ENCODE measurements around the gene DCC.

DCC gene

DNA sequence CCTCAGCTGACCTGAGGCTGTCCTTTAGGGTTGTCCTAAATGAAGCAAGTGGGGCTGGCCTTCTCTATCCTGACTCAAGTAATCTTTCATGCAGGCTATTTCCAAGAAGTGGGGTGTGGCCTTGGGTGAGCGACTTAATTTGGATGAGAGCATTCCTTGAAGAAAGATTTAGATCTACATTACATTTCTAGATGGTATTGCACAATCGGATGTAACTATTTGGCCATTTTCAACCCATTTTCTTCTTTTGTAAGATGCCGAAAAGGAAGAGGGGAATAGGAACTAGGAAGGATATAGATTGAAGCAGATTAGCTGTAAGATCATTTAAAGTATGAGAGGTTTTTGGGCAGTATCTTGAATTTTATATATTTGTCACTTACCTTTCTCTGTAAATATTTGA is 1138.2 kb downstream of the DCC start:
- no peaks in the 10 kb centered on the region for H3K27me3 ChIP-seq (ENCODE audit: control insufficient read depth in 1 of 2, insufficient read depth in 1 of 2, low read length in 2 of 2)
- H3K4me1 ChIP-seq (ENCODE audit: control insufficient read depth, insufficient read depth, low read depth, low read length), result no peaks in the 10 kb centered on the region
- no peaks in the 10 kb centered on the region for H3K9me3 ChIP-seq (ENCODE audit: control insufficient read depth, low read length)
- H2BK12ac ChIP-seq (ENCODE audit: low read length in 2 of 2), result no peak overlapping the region
- DNase-seq, result no peak
- no peak overlapping the region for H2AK5ac ChIP-seq (ENCODE audit: low read length, severe bottlenecking)
- no peak overlapping the region for H3K27ac ChIP-seq (ENCODE audit: low read length, poor library complexity, severe bottlenecking)
- H3K4ac ChIP-seq (ENCODE audit: low read depth in 1 of 2, low read length in 2 of 2), result no peak overlapping the region
- H3K23ac ChIP-seq (ENCODE audit: low read length in 2 of 2), result no peak overlapping the region
- H3K18ac ChIP-seq (ENCODE audit: low read depth in 1 of 2, low read length in 2 of 2), result no peak overlapping the region
- no peak overlapping the region for H4K91ac ChIP-seq (ENCODE audit: low read length)
- H3K9ac ChIP-seq (ENCODE audit: low read length), result no peak overlapping the region
- no peaks in the 10 kb centered on the region for H3K36me3 ChIP-seq (ENCODE audit: control insufficient read depth in 1 of 2, insufficient read depth in 2 of 2, low read depth in 1 of 2, low read length in 2 of 2)
- H3K4me2 ChIP-seq (ENCODE audit: low read length, poor library complexity, severe bottlenecking), result no peak overlapping the region
- no peak overlapping the region for H3K4me3 ChIP-seq (ENCODE audit: insufficient read depth in 1 of 2, low read depth in 1 of 2, low read length in 2 of 2)
- no peak overlapping the region for H2BK120ac ChIP-seq (ENCODE audit: low read depth, low read length)
- no peak overlapping the region for H2BK15ac ChIP-seq (ENCODE audit: low read depth, poor library complexity, severe bottlenecking)
- no peaks in the 10 kb centered on the region for H3K79me1 ChIP-seq (replicated peaks; ENCODE audit: low read length, poor library complexity, severe bottlenecking)
- H2BK5ac ChIP-seq (ENCODE audit: low read depth, low read length, poor library complexity, severe bottlenecking), result no peak overlapping the region
- no peak overlapping the region for H4K8ac ChIP-seq (ENCODE audit: low read length)
- H3K14ac ChIP-seq (ENCODE audit: low read length in 2 of 2), result no peak overlapping the region
- WGBS, result 77% methylated on average over 3 of the region's 3 CpGs
- no peak overlapping the region for H2AFZ ChIP-seq (ENCODE audit: low read depth, low read length)

GRCh38 chr18:53486296-53486695 is 1146.3 kb downstream of the DCC start:
- H2BK15ac ChIP-seq (ENCODE audit: low read depth, poor library complexity, severe bottlenecking), result no peak overlapping the region
- no peaks in the 10 kb centered on the region for H3K9me3 ChIP-seq (ENCODE audit: control insufficient read depth, low read length)
- no peak overlapping the region for H3K23ac ChIP-seq (ENCODE audit: low read length in 2 of 2)
- no peak overlapping the region for H3K4me3 ChIP-seq (ENCODE audit: insufficient read depth in 1 of 2, low read depth in 1 of 2, low read length in 2 of 2)
- H2BK5ac ChIP-seq (ENCODE audit: low read depth, low read length, poor library complexity, severe bottlenecking), result no peak overlapping the region
- no peak overlapping the region for H2AFZ ChIP-seq (ENCODE audit: low read depth, low read length)
- no peak overlapping the region for H4K8ac ChIP-seq (ENCODE audit: low read length)
- no peaks in the 10 kb centered on the region for H3K27me3 ChIP-seq (ENCODE audit: control insufficient read depth in 1 of 2, insufficient read depth in 1 of 2, low read length in 2 of 2)
- no peaks in the 10 kb centered on the region for H3K79me1 ChIP-seq (replicated peaks; ENCODE audit: low read length, poor library complexity, severe bottlenecking)
- 24% methylated on average over 3 of the region's 3 CpGs for WGBS
- H4K91ac ChIP-seq (ENCODE audit: low read length), result no peak overlapping the region
- H2BK12ac ChIP-seq (ENCODE audit: low read length in 2 of 2), result no peak overlapping the region
- no peak overlapping the region for H3K9ac ChIP-seq (ENCODE audit: low read length)
- no peak overlapping the region for H2BK120ac ChIP-seq (ENCODE audit: low read depth, low read length)
- no peaks in the 10 kb centered on the region for H3K36me3 ChIP-seq (ENCODE audit: control insufficient read depth in 1 of 2, insufficient read depth in 2 of 2, low read depth in 1 of 2, low read length in 2 of 2)
- H3K14ac ChIP-seq (ENCODE audit: low read length in 2 of 2), result no peak overlapping the region
- no peak overlapping the region for H2AK5ac ChIP-seq (ENCODE audit: low read length, severe bottlenecking)
- no peak for DNase-seq
- H3K4ac ChIP-seq (ENCODE audit: low read depth in 1 of 2, low read length in 2 of 2), result no peak overlapping the region
- no peak overlapping the region for H3K18ac ChIP-seq (ENCODE audit: low read depth in 1 of 2, low read length in 2 of 2)
- no peak overlapping the region for H3K4me2 ChIP-seq (ENCODE audit: low read length, poor library complexity, severe bottlenecking)
- H3K27ac ChIP-seq (ENCODE audit: low read length, poor library complexity, severe bottlenecking), result no peak overlapping the region
- H3K4me1 ChIP-seq (ENCODE audit: control insufficient read depth, insufficient read depth, low read depth, low read length), result no peaks in the 10 kb centered on the region

DNA sequence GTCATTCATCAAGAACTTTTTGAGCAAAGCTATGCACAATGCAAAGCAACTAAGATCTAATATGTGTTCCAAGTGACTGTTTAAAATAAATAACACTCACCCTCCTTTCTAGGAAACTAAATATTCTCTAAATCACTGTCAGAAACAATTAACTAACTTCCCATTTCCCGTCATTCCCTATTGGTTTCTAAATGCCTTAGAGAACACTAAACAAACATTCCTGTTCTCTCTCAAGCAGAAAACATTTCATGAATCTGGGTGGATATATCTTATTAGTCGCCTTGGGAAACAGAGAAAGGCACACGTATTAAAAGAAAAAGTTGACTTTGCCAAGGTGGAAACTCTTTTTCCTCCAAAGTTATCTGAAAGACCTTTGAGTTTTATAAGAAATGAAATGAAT is 1149.3 kb downstream of the DCC start:
- no peak overlapping the region for H3K14ac ChIP-seq (ENCODE audit: low read length in 2 of 2)
- H3K27ac ChIP-seq (ENCODE audit: low read length, poor library complexity, severe bottlenecking), result no peak overlapping the region
- no peak for DNase-seq
- no peaks in the 10 kb centered on the region for H3K27me3 ChIP-seq (ENCODE audit: control insufficient read depth in 1 of 2, insufficient read depth in 1 of 2, low read length in 2 of 2)
- H3K9ac ChIP-seq (ENCODE audit: low read length), result no peak overlapping the region
- no peaks in the 10 kb centered on the region for H3K4me1 ChIP-seq (ENCODE audit: control insufficient read depth, insufficient read depth, low read depth, low read length)
- H3K79me1 ChIP-seq (replicated peaks; ENCODE audit: low read length, poor library complexity, severe bottlenecking), result no peaks in the 10 kb centered on the region
- H2BK15ac ChIP-seq (ENCODE audit: low read depth, poor library complexity, severe bottlenecking), result no peak overlapping the region
- H4K8ac ChIP-seq (ENCODE audit: low read length), result no peak overlapping the region
- H2BK120ac ChIP-seq (ENCODE audit: low read depth, low read length), result no peak overlapping the region
- peaks cover 2% of the 10 kb centered on the region for H3K9me3 ChIP-seq (ENCODE audit: control insufficient read depth, low read length)
- H3K4me2 ChIP-seq (ENCODE audit: low read length, poor library complexity, severe bottlenecking), result no peak overlapping the region
- no peak overlapping the region for H3K23ac ChIP-seq (ENCODE audit: low read length in 2 of 2)
- H3K4ac ChIP-seq (ENCODE audit: low read depth in 1 of 2, low read length in 2 of 2), result no peak overlapping the region
- no peak overlapping the region for H2BK12ac ChIP-seq (ENCODE audit: low read length in 2 of 2)
- H2BK5ac ChIP-seq (ENCODE audit: low read depth, low read length, poor library complexity, severe bottlenecking), result no peak overlapping the region
- H3K36me3 ChIP-seq (ENCODE audit: control insufficient read depth in 1 of 2, insufficient read depth in 2 of 2, low read depth in 1 of 2, low read length in 2 of 2), result no peaks in the 10 kb centered on the region
- no peak overlapping the region for H2AFZ ChIP-seq (ENCODE audit: low read depth, low read length)
- H3K4me3 ChIP-seq (ENCODE audit: insufficient read depth in 1 of 2, low read depth in 1 of 2, low read length in 2 of 2), result no peak overlapping the region
- 25% methylated on average over 1 of the region's 3 CpGs for WGBS
- no peak overlapping the region for H3K18ac ChIP-seq (ENCODE audit: low read depth in 1 of 2, low read length in 2 of 2)
- no peak overlapping the region for H2AK5ac ChIP-seq (ENCODE audit: low read length, severe bottlenecking)
- H4K91ac ChIP-seq (ENCODE audit: low read length), result no peak overlapping the region

DNA sequence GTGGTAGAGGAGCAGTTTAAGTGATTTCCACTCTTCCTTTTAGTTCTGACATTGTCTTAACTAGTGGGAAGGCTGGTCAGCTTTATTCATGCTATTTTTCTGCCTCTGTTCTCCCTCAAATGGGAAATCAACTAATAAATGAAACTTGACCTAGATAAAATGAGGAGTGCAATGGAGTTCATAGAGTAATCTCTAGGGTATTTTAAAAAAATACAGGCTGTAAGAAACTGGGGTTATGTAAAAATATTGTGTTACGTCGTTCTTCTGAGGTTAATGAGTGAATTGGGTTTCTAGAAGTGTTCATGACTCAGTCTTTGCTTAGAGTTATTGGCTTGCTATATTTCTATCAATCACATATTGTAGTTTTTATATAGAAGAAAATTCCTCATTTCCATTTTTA is 1150.0 kb downstream of the DCC start:
- Histone ChIP-seq H3K4ac (ENCODE audit: low read depth in 1 of 2, low read length in 2 of 2) (no peak overlapping the region), H3K79me1 (replicated peaks; ENCODE audit: low read length, poor library complexity, severe bottlenecking) (no peaks in the 10 kb centered on the region), H2AK5ac (ENCODE audit: low read length, severe bottlenecking) (no peak overlapping the region), H2BK5ac (ENCODE audit: low read depth, low read length, poor library complexity, severe bottlenecking) (no peak overlapping the region), H3K9ac (ENCODE audit: low read length) (no peak overlapping the region), H4K8ac (ENCODE audit: low read length) (no peak overlapping the region), H3K18ac (ENCODE audit: low read depth in 1 of 2, low read length in 2 of 2) (no peak overlapping the region), H3K9me3 (ENCODE audit: control insufficient read depth, low read length) (peaks cover 2% of the 10 kb centered on the region), H3K36me3 (ENCODE audit: control insufficient read depth in 1 of 2, insufficient read depth in 2 of 2, low read depth in 1 of 2, low read length in 2 of 2) (no peaks in the 10 kb centered on the region), H3K27ac (ENCODE audit: low read length, poor library complexity, severe bottlenecking) (no peak overlapping the region), H2BK15ac (ENCODE audit: low read depth, poor library complexity, severe bottlenecking) (no peak overlapping the region), H2AFZ (ENCODE audit: low read depth, low read length) (no peak overlapping the region), H3K4me2 (ENCODE audit: low read length, poor library complexity, severe bottlenecking) (no peak overlapping the region), H3K27me3 (ENCODE audit: control insufficient read depth in 1 of 2, insufficient read depth in 1 of 2, low read length in 2 of 2) (no peaks in the 10 kb centered on the region), H4K91ac (ENCODE audit: low read length) (no peak overlapping the region), H3K14ac (ENCODE audit: low read length in 2 of 2) (no peak overlapping the region), H2BK12ac (ENCODE audit: low read length in 2 of 2) (no peak overlapping the region), H2BK120ac (ENCODE audit: low read depth, low read length) (no peak overlapping the region), H3K4me3 (ENCODE audit: insufficient read depth in 1 of 2, low read depth in 1 of 2, low read length in 2 of 2) (no peak overlapping the region), H3K4me1 (ENCODE audit: control insufficient read depth, insufficient read depth, low read depth, low read length) (no peaks in the 10 kb centered on the region), H3K23ac (ENCODE audit: low read length in 2 of 2) (no peak overlapping the region)
- DNase-seq, result no peak
- 80% methylated on average over 1 of the region's 2 CpGs for WGBS

All from mesenchymal stem cell (in vitro differentiated cells and primary cell).